Measurements from ENCODE around the gene RYR3.

Gene RYR3

GRCh38 chr15:33448151-33448550 is 137.4 kb downstream of the RYR3 start:
- no peak for ATAC-seq
- TF ChIP-seq ESRRG (CRISPR knock-in tag; IDR thresholded peaks at IDR 0.05) = no peak
- TF ChIP-seq ARNTL (CRISPR knock-in tag; IDR thresholded peaks at IDR 0.05; ENCODE audit: borderline replicate concordance, low read depth) = no peak
- TF ChIP-seq TSHZ2 (CRISPR knock-in tag; IDR thresholded peaks at IDR 0.05) = no peak
- TF ChIP-seq TCF4 (CRISPR knock-in tag; IDR thresholded peaks at IDR 0.05; ENCODE audit: borderline replicate concordance) = no peak
- TF ChIP-seq POU6F1 (CRISPR knock-in tag; IDR thresholded peaks at IDR 0.05; ENCODE audit: borderline replicate concordance, low read depth) = no peak
- TF ChIP-seq CREB5 (CRISPR knock-in tag; IDR thresholded peaks at IDR 0.05; ENCODE audit: low read depth) = no peak
- TF ChIP-seq ZC3H10 (CRISPR knock-in tag; IDR thresholded peaks at IDR 0.05) = no peak
- no peak for TF ChIP-seq CSDC2 (CRISPR knock-in tag; IDR thresholded peaks at IDR 0.05)
- TF ChIP-seq ISL1 (CRISPR knock-in tag; IDR thresholded peaks at IDR 0.05) = no peak

- no peak for ATAC-seq
- TF ChIP-seq PATZ1 (CRISPR knock-in tag; IDR thresholded peaks at IDR 0.05; ENCODE audit: borderline replicate concordance) (no peak), ZC3H10 (CRISPR knock-in tag; IDR thresholded peaks at IDR 0.05) (no peak), ISL1 (CRISPR knock-in tag; IDR thresholded peaks at IDR 0.05) (no peak), ZFP30 (CRISPR knock-in tag; IDR thresholded peaks at IDR 0.05) (no peak), CREB5 (CRISPR knock-in tag; IDR thresholded peaks at IDR 0.05; ENCODE audit: low read depth) (no peak), POU6F1 (CRISPR knock-in tag; IDR thresholded peaks at IDR 0.05; ENCODE audit: borderline replicate concordance, low read depth) (no peak), OSR1 (CRISPR knock-in tag; IDR thresholded peaks at IDR 0.05) (no peak), ZNF8 (CRISPR knock-in tag; IDR thresholded peaks at IDR 0.05) (no peak), ESRRG (CRISPR knock-in tag; IDR thresholded peaks at IDR 0.05) (no peak), TCF4 (CRISPR knock-in tag; IDR thresholded peaks at IDR 0.05; ENCODE audit: borderline replicate concordance) (no peak), ARNTL (CRISPR knock-in tag; IDR thresholded peaks at IDR 0.05; ENCODE audit: borderline replicate concordance, low read depth) (no peak), ZFP3 (CRISPR knock-in tag; IDR thresholded peaks at IDR 0.05) (no peak), PPARA (CRISPR knock-in tag; IDR thresholded peaks at IDR 0.05; ENCODE audit: borderline replicate concordance) (no peak), TSHZ2 (CRISPR knock-in tag; IDR thresholded peaks at IDR 0.05) (no peak), TOX (CRISPR knock-in tag; IDR thresholded peaks at IDR 0.05; ENCODE audit: borderline replicate concordance) (no peak), CSRNP3 (CRISPR knock-in tag; IDR thresholded peaks at IDR 0.05) (no peak), CSDC2 (CRISPR knock-in tag; IDR thresholded peaks at IDR 0.05) (no peak), ZNF565 (CRISPR knock-in tag; conservative IDR thresholded peaks at IDR 0.05; ENCODE audit: low read depth) (no peak), GLIS3 (CRISPR knock-in tag; IDR thresholded peaks at IDR 0.05) (no peak), RARB (CRISPR knock-in tag; IDR thresholded peaks at IDR 0.05) (no peak)
Observed at GRCh38 chr15:33448961-33449606, 138.3 kb downstream of the RYR3 start.
